Muscle layer of duodenum (tissue), 2 donors: Measurements from ENCODE around the gene ADGRA1.
"Not testable (repeated sequence)": the region's sequence is repeated elsewhere in the genome, so short reads cannot be mapped to it uniquely, and the experiment has no call there.

ENCODE experiments used
- H3K27ac ChIP-seq: one replicate; pipeline ENCODE4 v1.7.0; 2013; ENCODE audit warnings: mild to moderate bottlenecking, low read length
- H3K27me3 ChIP-seq: one replicate; pipeline ENCODE4 v1.7.0; 2013; ENCODE audit warnings: low read depth, mild to moderate bottlenecking, control low read depth, low read length
- H3K36me3 ChIP-seq, 2 donors: one replicate each; pipeline ENCODE4 v1.7.0; 2013; ENCODE audit warnings: low read length in 2 of 2, control low read depth in 1 of 2, mild to moderate bottlenecking in 1 of 2; ENCODE audit not compliant: insufficient read depth in 2 of 2, control insufficient read depth in 1 of 2
- H3K4me1 ChIP-seq, 2 donors: one replicate each; pipeline ENCODE4 v1.7.0; 2013; ENCODE audit warnings: low read length in 2 of 2, mild to moderate bottlenecking in 2 of 2, control low read depth in 1 of 2, moderate library complexity in 1 of 2; ENCODE audit not compliant: insufficient read depth in 2 of 2, control insufficient read depth in 1 of 2
- H3K4me3 ChIP-seq, 2 donors: one replicate each; pipeline ENCODE4 v1.7.0; 2013; ENCODE audit warnings: low read length in 2 of 2, low read depth in 1 of 2, mild to moderate bottlenecking in 1 of 2
- H3K9me3 ChIP-seq, 2 donors: one replicate each; pipeline ENCODE4 v1.7.0; 2013; ENCODE audit warnings: low read length in 2 of 2, control low read depth in 1 of 2, mild to moderate bottlenecking in 1 of 2; ENCODE audit not compliant: control insufficient read depth in 1 of 2
- donor health status: healthy.

ADGRA1 gene

DNA sequence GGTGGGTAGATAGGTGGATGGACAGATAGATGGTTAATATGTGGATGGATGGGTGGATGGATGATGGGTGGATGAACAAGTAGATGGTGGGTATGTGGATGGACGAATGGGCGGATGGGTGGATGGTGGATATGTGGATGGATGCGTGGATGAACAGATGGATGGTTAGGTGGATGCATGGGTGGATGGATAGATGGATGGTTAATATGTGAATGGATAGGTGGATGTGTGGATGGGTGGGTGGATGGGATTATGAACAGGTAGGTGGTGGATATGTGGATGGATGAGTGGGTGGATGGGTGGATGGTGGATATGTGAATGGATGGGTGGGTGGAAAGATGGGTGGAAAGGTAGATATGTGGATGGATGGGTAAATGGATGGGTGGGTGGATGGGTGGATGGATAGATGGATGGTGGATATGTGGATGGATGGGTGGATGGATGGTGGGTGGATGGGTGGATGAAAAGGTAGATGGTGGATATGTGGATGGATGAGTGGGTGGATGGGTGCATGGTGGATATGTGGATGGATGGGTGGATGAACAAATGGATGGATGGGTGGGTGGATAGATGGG lies 87.1 kb downstream of the ADGRA1 start:
- Histone ChIP-seq H3K27ac (no peak overlapping the region), H3K4me3 (no peak overlapping the region), H3K27me3 (no peaks in the 10 kb centered on the region), H3K36me3 (no peaks in the 10 kb centered on the region), H3K9me3 (no peaks in the 10 kb centered on the region), H3K4me1 (no peaks in the 10 kb centered on the region)

DNA sequence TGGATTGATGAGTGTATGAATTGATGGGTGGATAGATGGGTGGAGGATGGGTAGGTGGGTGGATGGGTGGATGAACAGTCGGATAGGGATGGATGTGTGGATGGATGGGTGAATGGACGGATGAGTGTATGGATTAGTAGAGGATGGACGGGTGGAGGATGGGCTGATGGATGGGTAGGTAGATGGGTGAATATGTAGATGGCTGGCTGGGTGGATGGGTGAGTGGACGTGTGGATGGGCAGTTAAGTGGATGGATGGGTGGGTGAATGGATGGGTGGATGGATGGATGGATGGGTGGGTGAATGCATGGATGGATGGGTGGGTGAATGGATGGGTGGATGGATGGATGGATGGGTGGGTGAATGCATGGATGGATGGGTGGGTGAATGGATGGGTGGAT lies 87.9 kb downstream of the ADGRA1 start:
- not testable (repeated sequence) for H3K4me1 ChIP-seq, H3K9me3 ChIP-seq, H3K27ac ChIP-seq, H3K4me3 ChIP-seq, H3K27me3 ChIP-seq, H3K36me3 ChIP-seq

- no peaks in the 10 kb centered on the region for H3K4me1 ChIP-seq
Observed at GRCh38 chr10:133176546-133176945, 88.8 kb downstream of the ADGRA1 start.

DNA sequence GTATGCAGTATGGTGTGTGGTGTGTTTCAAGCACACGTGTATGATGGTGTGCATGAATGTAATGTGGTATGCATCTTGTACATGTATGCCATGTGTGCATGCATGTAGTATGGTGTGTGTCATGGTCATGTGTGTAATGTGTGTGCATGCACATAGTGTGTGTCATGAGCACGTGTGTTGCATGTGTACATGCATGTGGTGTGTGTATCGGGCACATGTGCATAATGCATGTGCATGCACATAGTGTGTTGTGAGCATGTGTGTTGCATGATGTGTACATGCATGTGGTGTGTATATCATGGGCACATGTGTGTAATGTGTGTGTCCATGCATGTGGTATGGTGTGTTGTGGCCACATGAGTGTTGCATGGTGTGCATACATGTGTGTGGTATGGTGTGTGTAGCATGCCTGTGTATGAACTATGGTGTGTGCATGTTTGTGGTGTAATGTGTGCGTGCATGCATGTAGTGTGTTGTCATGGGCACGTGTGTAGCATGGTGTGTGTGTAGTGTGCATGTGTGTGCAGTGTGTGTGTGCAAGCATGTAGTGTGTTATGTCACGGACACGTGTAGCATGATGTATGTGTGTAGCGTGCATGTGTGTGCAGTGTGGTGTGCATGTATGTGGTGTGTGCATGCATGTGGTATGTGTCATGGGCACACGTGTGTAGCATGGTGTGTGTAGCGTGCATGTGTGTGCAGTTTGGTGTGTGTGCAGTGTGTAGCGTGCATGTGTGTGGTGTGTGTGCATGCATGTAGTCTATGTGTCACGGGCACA lies 89.8 kb downstream of the ADGRA1 start:
- Histone ChIP-seq H3K4me1 (no peaks in the 10 kb centered on the region), H3K27me3 (no peaks in the 10 kb centered on the region), H3K36me3 (no peaks in the 10 kb centered on the region), H3K27ac (no peak overlapping the region), H3K9me3 (no peaks in the 10 kb centered on the region), H3K4me3 (no peak overlapping the region)

More at GRCh38 chr10:133176546-133176945, 88.8 kb downstream of the ADGRA1 start:
- H3K9me3 ChIP-seq, result no peaks in the 10 kb centered on the region
- no peaks in the 10 kb centered on the region for H3K27me3 ChIP-seq
- no peak overlapping the region for H3K27ac ChIP-seq
- no peak overlapping the region for H3K4me3 ChIP-seq
- no peaks in the 10 kb centered on the region for H3K36me3 ChIP-seq

- Histone ChIP-seq H3K4me3 (no peak overlapping the region), H3K27me3 (no peaks in the 10 kb centered on the region)
Observed at GRCh38 chr10:133178357-133179127, 90.8 kb downstream of the ADGRA1 start.

DNA sequence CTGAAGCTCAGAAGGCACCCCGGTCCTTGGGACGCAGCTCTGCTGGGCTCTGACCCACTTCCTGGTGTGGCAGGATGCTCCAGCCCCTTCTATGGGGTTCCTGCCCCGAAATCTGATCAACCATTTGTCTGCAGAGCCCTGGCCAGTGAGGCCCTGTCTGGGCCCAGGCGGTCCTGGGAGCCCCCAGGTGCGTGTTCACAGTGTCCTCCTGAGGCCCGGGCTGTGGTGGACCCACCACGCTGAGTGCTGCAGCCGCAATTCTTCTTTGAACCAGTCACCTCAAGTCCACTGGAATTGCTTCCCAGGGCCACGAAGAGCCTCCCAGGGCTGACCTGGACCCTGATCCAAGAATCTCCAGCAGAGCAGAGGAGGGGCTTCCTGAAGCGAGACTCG lies 91.4 kb downstream of the ADGRA1 start:
- H3K4me1 ChIP-seq, result no peaks in the 10 kb centered on the region
- no peak overlapping the region for H3K4me3 ChIP-seq
- H3K36me3 ChIP-seq, result no peaks in the 10 kb centered on the region
- no peaks in the 10 kb centered on the region for H3K27me3 ChIP-seq
- H3K9me3 ChIP-seq, result no peaks in the 10 kb centered on the region
- no peak overlapping the region for H3K27ac ChIP-seq

More at GRCh38 chr10:133178357-133179127, 90.8 kb downstream of the ADGRA1 start:
- Histone ChIP-seq H3K4me1 (no peaks in the 10 kb centered on the region), H3K9me3 (no peaks in the 10 kb centered on the region), H3K36me3 (no peaks in the 10 kb centered on the region), H3K27ac (no peak overlapping the region)

- H3K4me3 ChIP-seq, result no peak overlapping the region
- H3K27ac ChIP-seq, result no peak overlapping the region
- H3K4me1 ChIP-seq, result no peaks in the 10 kb centered on the region
- no peaks in the 10 kb centered on the region for H3K36me3 ChIP-seq
- no peaks in the 10 kb centered on the region for H3K9me3 ChIP-seq
- H3K27me3 ChIP-seq, result no peaks in the 10 kb centered on the region
Observed at GRCh38 chr10:133179651-133180050, 91.9 kb downstream of the ADGRA1 start.

GRCh38 chr10:133180192-133180964 lies 92.7 kb downstream of the ADGRA1 start:
- Histone ChIP-seq H3K27ac (no peak overlapping the region), H3K27me3 (no peaks in the 10 kb centered on the region), H3K4me3 (no peak overlapping the region), H3K36me3 (no peaks in the 10 kb centered on the region), H3K4me1 (no peaks in the 10 kb centered on the region), H3K9me3 (no peaks in the 10 kb centered on the region)

DNA sequence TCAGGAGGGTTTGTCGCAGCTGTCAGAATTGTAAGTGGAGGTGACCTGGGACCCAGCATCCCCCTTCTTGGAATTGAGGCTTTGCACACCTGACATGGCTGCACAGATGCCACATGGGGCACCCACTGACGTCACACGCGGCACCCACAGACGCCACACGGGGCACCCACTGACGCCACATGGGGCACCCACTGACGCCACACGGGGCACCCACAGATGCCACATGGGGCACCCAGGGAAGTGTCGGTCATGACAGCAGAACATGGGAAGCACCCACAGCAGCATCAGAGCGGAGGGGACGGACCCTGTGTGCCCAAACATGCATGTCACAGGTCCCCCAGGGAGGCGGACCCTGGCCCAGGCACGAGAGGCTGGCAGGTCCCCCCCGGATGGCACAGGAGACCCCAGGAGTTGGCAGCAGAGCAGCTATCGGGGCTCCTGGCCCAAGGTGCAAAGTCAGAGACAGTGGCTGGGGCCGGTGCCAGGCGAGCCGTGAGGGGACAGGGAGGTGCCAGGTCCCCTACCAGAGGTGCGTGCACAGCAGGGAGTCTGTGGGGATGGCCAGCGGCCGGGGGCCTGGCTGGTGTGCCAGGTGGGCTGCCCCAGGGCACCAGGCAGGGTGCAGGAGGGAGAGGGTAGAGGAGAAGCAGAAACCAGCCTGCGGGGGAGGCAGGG lies 93.4 kb downstream of the ADGRA1 start:
- Histone ChIP-seq H3K4me3 (no peak overlapping the region), H3K27me3 (no peaks in the 10 kb centered on the region), H3K9me3 (no peaks in the 10 kb centered on the region), H3K4me1 (no peaks in the 10 kb centered on the region), H3K36me3 (no peaks in the 10 kb centered on the region), H3K27ac (no peak overlapping the region)
